Activated T-cell treated with anti-CD3 and anti-CD28 coated beads for 24 hours (primary cell): ENCODE measurements around the gene SLN.
"Not testable (repeated sequence)": the region's sequence is repeated elsewhere in the genome, so short reads cannot be mapped to it uniquely, and the experiment has no call there.

Source experiments
- DNase-seq: peaks from one replicate; pipeline ENCODE4 v3.0.0-alpha.2; 2020; ENCODE audit warnings: low read depth

SLN gene

DNA sequence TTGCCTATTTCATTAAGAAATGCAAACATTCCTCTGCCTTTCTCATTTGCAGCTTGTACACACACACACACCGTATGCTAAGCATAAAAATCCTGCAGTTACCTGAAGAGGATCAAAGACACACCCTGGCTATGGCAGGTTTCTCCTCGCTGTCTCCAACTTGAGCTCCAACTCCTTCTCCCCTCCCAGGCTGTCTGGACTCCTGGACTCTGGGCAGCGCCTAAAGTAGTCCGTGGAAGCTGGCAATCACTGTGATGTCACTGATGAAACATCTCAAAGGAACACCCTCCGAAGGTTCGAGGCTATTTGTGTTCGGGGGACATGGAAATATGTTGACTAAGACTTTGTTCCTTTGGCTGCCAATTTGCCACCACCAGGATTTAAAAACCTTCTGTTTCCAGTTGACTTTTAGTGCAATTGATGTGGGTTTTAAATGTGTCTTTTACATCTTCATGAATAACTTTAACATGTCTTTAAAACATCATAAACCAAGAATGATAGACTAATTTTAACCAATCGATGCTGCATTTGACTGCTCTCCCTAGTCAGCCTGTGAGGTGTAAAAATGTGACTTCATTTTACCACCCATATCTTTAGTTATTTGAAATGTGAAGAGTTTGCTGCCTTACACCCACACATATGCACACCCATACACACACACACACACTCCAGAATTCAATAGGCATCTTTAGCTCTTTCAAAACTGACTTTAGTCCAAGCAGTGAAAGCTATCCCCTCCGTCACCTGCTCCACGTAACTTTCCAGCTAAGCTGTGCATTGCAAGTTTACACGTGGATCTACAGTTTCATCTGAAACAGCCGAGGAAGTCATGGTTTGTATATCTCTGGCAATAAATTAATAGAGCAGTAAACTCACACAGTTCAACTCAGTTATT, at the start of gene SLN:
Gene SLN (minus strand): TSS at position 196 of the 895 bp plus-strand sequence.
- no peak for DNase-seq

DNA sequence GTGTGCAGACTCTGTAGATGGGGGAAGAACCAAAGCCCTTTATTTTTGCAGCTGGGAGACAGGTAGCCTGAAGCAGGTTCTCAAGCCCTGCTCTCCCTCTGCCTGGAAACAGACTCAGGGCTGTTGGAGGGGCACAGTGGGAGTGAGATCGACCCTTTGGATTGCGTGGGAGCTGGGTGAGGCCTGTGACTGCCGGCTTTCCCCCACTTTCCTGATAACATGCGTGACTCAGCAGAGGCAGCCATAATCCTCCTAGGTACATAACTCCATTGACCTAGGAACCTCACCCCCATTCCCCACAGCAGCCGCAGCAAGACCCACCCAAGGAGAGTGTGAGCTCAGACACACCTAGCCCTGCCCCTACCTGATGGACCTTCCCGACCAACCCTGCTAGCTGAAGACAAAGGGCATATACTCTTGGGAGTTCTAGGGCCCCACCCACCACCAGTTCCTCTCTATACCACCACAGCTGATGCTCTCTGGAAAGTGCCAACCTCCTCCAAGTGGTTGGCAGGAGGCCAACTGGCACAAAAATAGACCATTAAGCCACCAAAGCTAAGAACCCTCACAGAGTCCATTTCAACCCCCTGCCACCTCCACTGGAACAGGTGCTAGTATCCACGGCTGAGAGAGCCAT, 47.0 kb upstream of the SLN start:
- not testable (repeated sequence) for DNase-seq

DNA sequence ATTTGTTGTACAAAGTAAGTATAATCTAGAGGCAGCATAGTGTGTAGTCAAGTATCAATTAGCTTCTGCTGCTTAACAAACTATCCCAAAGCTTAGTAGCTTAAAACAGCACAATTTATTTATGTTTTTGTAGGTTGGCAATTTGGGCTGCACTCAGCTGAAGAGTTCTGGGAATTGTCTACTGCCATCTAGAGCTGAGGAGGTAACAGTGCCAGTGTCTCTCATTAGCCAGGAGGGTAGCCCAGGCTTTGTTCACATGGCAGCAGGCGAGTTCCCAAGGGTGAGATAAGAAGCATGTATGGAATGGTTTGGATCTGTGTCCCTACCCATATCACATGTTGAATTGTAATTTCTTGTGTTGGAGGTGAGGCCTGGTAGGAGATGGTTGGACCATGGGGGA, 45.8 kb upstream of the SLN start:
- DNase-seq: no peak

DNA sequence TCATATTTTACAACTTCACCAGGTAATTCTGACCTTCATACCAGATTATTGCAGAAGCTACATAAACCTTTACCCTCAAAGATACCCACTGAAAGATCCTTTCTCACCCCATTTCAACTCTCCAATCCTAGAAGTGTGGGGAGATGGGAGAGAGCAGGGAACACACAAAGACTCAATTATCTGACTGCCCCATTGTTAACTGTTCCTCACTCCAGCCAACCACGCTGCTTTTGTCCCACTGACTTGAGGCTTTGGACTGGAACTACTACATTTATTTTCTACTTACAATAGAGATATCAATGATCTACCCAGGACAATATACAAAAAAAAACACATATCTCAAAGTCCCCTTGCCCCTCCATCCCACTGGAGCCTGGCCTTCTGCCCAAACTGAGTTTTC, 44.7 kb upstream of the SLN start:
- no peak for DNase-seq

DNA sequence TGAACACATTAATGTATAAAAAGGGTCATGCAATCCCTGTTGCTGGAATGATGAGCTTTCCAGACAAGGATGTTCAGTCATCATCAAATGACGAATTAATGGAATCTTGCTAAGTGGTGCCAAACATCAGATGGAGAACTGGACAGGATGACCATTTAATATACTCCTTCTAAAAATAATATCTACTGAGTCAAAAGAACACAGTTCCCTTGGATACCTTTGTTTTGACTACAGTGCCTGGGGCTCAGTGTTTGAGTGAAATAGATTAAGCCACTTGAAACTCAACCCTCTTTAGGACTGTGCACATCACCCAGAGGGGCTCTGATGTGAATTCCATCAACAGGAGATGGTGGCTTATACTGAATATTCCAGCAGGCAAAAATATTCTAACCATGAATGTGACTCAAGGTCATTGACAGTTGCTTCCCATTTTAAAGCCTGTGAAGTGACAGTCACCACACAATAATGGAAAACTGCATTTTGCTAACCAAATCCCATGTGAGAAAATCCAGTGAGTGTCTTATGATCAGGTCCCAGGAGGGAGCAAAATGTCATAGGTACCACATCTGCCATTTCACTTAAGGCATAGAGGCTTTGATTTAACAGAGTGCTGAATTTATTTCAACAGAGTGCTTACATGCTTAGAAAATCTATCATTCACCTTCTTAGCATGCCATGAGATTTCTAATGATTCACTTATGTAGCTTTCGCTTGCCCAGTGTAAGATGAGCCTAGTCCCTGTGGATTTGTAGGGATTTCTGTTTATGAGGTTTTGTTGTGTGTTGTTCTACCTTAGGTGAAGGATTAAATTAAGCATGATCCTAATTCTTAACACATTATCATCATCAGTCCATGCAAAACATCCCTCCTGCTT, 41.3 kb upstream of the SLN start:
- DNase-seq: no peak

DNA sequence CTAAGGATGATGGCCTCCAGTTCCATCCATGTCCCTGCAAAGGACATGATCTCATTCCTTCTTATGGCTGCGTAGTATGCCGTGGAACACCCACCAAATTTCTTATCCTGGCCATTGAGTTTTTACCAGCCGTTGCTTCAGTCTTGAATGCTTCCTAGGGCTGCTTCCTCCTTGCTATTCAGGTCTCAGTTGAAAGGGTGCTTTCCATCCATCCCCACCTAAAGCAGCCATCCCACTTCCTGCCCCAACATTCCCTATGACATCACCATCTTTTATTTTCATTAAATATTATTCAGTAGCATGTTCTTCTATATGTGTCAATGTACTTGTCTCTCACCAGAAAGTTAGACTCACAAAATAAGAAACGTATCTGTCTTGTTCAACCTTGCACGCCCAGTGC, 40.7 kb upstream of the SLN start:
- DNase-seq: no peak

DNA sequence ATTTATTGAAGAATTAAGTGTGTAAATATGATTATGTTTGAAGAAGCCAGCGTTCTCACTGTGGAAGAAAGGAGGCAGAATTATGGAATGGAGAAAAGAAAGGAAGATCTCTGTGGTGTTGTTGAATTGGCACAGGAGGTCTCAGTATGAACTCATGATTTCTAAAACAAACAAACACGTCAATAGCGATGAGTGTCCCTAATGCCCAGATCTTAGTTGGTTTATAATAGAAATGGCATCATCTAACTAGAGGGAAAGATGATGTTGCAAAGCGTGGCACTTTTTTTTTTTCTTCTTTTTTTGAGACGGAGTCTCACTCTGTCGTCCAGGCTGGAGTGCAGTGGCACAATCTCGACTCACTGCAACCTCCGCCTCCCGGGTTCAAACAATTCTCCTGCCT, 39.2 kb upstream of the SLN start:
- no peak for DNase-seq

DNA sequence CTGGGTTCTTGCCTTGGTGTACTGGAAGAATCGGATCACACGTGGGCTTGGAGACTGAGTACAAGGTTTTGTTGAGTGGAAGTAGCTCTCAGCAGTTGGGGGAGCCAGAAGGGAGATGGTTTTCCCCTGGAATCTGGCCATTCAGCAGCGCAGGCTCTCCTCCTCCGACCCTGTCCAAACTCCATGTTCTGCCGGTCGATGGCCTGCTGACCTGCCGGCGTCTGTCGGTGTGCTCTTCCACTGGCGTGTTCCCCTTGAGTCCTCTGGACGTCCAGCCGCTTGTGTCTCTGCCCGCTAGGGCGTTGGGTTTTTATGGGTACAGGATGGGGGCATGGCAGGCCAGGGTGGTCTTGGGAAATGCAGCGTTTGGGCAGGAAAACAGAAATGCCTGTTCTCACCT, 38.5 kb upstream of the SLN start:
- no peak for DNase-seq

DNA sequence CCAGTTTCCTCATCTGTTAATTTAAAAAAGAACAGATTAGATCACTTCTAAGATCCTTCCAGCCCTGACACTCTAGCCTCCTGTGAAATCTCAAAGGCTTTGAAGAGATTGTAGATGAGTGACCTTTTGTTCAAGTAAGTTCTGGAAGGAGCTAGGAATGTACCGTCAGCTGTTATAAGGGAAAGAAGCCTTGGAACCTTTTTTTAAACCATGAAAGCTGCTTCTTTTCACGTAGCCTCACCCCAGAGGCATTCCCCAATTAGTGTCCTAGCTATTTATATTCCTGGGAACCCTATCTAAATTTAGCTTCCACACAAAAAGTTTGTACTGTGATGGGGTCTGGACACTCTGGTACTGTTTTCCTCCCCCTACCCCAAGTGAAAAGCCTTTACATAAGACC, 35.8 kb upstream of the SLN start:
- DNase-seq: no peak

DNA sequence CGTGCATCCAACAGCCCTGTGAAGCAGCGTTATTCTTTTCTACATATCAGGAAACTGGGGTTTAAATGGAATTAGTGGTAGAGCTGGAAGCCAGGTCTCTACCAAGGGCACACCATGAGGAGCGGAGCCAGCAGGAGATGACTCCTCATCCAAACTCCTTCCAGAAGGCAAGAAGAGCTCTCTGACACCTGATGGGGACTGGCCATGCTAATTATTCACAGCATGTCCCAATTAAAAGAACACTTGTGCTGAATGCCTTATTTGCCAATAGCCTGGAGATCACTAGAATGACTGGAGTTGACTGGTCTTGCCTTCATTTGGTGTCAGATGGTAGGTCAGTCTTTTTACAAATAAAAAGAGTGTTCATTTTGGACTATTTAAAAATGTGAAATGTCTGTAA, 32.9 kb upstream of the SLN start:
- no peak for DNase-seq

DNA sequence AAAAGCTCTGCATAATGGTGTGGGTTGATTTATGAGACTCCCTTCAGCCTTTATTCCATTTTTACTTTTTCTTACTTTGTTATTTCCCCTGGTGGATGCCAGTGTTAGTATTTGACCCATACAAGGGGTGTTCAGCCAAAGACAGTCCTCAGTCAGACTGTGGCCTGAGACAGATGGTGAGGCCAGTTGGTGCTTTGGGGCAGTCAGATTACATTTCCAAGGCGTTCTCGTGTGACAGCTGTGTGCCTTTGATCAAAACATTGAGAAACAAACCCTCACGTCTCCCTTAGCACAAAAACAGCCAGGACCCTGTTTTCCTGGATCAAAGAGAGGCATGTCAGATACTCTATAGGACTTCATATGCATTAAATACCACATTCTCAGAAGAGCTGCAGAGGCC, 31.3 kb upstream of the SLN start:
- DNase-seq: no peak

DNA sequence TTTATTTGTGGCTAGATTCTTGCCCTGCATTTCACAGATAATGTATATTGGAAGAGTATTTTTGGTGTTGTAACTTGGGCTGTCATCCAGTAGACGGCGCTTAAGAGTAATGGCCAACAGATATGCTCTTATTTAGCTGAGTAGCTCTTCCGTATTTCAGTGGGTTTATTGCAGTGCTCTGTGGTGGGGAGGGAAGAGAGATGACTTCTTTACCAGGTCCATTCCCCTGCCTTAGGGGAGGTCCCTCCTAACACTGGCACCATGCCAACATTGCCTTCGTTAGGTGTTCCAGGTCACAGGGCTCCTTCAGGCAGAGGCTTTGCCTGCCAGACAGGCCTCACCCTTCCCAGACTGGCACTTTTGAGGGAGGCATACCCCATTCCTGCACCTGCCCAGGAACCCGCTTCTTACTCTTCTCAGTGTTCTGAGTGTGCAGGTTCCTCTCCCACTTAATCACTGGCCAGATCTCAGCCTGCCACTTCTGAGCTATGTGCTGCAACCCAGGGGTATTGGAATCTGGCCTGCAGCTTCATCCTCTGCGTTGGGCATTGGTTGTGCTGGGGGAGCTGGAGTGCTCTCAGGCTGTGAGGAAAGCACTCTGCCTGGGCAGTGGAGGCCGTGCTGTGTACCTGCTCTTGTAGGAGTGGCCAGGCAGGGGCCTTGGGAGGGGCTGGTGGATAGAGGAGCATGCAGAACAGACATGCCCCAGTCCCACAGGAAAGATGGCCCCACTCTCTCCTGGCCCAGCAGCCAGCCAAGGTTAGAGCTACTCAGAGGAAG, 29.4 kb upstream of the SLN start:
- no peak for DNase-seq

DNA sequence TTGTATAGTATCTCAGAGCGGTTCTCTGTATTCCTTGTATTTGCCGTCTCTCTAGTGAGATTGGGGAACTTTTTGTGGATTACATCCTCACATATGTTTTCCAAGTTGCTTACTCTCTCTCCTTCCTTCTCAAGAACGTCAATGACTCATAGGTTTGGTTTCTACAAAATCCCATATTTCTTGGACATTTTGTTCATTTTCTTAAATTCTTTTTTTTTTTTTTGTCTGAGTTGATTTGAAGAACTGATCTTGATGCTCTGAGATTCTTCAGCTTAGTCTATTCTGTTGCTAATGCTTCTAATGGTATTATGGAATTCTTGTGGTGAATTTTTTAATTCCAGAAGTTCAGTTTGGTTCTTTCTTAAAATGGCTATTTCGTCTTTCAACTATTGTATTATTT, 28.4 kb upstream of the SLN start:
- no peak for DNase-seq

DNA sequence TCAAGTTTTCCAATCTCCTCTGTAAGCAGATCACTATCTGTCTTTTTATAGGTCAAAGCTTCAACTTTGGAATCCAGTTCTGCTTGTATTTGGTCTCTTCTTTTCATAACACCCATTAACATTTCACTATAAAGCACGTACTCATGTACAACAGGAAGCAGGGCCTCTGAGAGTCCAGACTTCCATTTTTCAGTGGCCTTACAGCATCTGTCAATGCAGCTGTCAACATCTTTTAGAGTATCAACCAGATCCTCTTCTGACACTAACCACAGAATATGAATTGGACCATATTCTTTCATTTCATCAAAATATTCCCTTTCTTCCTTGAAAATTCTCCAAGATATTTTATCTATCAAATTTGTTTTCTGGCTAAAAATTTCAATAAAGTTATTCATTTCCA, 24.7 kb upstream of the SLN start:
- DNase-seq: no peak

DNA sequence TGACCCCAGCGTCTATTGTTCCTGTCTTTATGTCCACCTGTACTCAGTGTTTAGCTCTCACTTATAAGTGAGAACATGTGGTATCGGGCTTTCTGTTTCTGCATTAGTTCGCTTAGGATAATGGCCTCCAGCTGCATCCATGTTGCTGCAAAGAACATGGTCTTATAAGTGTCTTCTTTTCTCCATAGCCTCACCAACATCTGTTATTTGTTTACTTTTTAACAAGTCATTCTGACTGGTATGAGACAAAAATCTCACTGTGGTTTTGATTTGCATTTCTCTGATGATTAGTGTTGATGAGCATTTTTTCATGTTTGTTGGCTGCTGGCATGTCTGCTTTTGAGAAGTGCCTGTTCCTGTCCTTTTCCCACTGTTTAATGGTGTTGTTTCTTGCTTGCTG, 21.7 kb upstream of the SLN start:
- no peak for DNase-seq

DNA sequence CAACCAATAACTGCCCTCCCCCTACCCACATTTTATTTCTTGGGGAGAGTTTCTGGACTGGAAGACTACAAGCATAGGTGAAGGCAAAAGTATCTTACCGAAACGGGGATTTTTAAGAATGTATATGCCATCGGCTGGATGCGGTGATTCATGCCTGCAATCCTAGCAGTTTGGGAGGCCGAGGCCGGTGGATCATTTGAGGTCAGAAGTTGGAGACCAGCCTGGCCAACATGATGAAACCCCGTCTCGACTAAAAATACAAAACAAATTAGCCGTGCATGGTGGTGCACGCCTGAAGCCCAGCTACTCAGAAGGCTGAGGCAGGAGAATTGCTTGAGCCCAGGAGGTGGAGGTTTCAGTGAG, 20.8 kb upstream of the SLN start:
- DNase-seq: no peak

DNA sequence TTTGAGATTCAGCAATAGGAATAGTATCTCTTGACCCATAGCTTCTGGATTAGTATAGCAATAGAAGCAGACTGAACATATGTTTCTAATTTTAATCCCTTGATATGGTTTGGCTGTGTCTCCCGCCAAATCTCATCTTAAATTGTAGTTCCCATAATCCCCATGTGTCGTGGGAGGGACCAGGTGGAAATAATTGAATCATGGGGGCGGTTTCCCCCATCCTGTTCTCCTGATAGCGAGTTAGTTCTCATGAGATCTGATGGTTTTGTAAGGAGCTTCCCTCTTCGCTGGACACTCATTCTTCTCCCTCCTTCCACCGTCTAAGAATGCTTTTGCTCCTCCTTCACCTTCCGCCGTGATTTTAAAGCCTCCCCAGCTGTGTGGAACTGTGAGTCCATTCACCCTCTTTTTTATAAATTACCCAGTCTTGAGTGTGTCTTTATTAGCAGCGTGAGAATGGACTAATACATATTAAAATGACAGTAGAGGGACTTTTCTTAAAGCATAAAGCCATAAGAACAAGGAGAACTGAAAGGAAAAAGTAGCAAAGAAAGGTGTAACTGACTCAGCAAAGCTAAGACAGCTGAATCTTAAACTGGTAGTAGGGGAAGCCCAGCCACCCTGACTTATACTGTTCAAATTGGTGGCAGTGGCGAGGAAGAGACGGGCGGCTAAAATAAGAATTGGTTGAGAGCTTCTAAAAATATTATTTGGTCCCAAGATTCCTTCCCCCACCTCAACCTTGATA, 20.3 kb upstream of the SLN start:
- DNase-seq: no peak

DNA sequence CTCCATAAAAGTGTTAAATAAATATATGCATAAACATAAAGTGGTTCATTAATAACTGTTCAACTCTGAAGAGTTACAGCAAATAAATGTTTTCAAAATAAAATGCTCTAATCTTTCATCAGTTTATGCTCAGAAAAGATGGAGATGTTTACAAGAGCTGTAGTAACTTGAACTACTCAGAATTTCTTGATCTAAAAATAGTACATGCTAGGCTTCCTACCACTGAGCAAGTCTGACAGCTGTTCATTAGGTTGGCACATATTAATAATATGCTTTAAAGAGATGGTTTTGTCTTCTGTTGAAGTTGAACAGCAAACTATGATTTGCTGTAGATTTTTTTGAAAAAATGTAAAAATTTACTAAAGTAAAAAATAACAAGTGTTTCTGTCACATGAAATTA, 10.8 kb upstream of the SLN start:
- no peak for DNase-seq

DNA sequence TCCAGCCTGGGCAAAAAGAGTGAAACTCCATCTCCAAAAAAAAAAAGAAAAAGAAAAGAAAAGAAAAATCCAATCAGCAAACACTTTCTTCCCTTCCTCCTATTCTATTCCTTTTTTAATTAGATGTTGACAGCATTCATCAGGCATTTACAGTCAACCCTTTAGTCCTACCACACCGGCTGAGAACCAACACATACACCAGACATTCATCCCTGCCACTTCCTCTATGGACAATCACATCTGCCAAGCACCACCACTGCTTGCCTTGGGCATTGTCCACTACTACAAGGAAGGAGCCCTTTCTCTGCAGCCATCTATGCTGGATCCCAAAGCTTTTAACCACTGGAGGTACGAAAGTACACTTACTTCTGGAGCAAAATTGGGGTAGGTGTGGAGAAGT, 9.4 kb upstream of the SLN start:
- DNase-seq: no peak

DNA sequence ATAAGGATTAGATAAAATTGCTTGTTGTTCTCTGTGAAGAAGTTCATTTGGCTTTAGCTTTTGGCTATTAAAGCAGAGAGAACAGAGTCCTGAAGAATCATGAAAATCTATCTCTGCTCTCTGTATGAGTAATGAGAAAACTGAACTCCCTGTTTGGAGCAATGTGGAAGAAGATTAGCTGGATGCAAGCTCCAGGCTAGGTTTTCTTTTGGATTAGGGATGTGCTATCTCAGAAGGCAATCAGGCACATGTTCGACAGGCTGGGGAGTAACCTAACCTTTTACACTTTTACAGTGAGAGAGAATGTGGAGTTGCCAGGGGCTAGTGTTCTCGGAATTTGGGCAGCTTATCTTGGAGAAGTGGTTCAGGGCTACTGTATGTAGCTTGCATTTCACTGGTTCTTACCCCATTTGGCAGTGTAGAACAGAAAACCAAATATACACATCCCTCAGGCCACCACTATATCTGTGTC, 8.5 kb upstream of the SLN start:
- no peak for DNase-seq
